ENCODE results near the gene NUP160.
"Not testable (repeated sequence)": the region's sequence is repeated elsewhere in the genome, so short reads cannot be mapped to it uniquely, and the experiment has no call there.

Gene NUP160

DNA sequence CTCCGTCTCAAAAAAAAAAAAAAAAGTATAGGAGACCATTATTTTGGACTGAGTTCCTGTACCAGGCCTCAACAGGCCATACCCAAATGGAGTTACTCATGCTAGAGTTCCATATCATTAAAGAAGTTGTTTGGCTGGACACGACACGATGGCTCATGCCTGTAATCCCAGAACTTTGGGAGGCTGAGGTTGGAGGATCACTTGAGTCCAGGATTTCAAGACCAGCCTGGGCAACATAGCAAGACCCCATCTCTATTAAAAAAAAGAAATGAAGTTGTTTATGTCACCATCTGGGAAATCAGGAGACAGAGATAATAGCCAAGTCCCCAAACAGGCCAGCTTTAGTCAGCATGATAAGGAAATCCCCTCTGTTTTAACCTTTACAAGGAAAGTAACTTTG, 74.3 kb downstream of the NUP160 start:
- H3K4me3 ChIP-seq (ENCODE audit: control insufficient read depth, low read depth, low read length), result no peak overlapping the region
- DNase-seq (ENCODE audit: low read depth), result no peak
- TF ChIP-seq, protein P1, sequence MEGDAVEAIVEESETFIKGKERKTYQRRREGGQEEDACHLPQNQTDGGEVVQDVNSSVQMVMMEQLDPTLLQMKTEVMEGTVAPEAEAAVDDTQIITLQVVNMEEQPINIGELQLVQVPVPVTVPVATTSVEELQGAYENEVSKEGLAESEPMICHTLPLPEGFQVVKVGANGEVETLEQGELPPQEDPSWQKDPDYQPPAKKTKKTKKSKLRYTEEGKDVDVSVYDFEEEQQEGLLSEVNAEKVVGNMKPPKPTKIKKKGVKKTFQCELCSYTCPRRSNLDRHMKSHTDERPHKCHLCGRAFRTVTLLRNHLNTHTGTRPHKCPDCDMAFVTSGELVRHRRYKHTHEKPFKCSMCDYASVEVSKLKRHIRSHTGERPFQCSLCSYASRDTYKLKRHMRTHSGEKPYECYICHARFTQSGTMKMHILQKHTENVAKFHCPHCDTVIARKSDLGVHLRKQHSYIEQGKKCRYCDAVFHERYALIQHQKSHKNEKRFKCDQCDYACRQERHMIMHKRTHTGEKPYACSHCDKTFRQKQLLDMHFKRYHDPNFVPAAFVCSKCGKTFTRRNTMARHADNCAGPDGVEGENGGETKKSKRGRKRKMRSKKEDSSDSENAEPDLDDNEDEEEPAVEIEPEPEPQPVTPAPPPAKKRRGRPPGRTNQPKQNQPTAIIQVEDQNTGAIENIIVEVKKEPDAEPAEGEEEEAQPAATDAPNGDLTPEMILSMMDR (conservative IDR thresholded peaks at IDR 0.05; ENCODE audit: control insufficient read depth, insufficient read depth, low read depth, low read length), result no peak

DNA sequence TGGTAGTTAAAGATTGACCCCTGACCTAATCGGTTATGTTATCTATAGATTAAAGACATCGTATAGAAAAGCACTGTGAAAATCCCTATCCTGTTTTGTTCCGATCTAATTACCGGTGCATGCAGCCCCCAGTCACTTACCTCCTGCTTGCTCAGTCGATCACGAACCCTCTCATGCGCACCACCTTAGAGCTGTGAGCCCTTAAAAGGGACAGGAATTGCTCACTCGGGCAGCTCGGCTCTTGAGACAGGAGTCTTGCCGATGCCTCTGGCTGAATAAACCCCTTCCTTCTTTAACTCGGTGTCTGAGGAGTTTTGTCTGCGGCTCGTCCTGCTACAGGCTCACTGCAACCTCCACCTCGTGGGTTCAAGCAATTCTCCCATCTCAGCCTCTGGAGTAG, 78.6 kb downstream of the NUP160 start:
- not testable (repeated sequence) for H3K4me3 ChIP-seq (ENCODE audit: control insufficient read depth, low read depth, low read length); DNase-seq (ENCODE audit: low read depth)

DNA sequence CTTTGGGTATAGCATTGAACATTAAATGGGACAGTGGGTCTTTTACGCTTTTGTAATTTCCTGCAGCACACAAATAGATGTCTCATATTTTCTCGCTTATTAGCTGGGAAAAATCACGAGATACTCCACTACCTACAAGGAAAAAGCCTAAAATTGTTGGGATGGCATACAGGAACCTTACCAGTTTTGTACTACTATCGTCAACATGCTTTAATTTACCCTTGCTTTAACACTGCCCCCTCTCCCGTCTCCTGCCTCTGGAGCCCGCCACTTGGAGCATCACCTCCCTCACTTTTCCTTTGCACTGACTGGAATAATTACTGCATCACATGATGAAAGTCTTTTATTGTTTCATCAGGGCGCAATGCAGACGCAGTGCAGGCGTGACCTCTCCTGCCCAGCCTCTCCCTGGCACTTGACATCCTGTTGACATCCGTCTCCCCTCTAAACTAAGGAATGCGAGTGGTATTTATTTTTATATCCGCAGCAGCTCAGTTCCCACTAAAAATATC, 80.0 kb downstream of the NUP160 start:
- TF ChIP-seq, protein P1 (conservative IDR thresholded peaks at IDR 0.05; ENCODE audit: control insufficient read depth, insufficient read depth, low read depth, low read length), result no peak
- peak overlapping the region; percentile 61 for H3K4me3 ChIP-seq (ENCODE audit: control insufficient read depth, low read depth, low read length)
- peak; percentile 78 for DNase-seq (ENCODE audit: low read depth)

DNA sequence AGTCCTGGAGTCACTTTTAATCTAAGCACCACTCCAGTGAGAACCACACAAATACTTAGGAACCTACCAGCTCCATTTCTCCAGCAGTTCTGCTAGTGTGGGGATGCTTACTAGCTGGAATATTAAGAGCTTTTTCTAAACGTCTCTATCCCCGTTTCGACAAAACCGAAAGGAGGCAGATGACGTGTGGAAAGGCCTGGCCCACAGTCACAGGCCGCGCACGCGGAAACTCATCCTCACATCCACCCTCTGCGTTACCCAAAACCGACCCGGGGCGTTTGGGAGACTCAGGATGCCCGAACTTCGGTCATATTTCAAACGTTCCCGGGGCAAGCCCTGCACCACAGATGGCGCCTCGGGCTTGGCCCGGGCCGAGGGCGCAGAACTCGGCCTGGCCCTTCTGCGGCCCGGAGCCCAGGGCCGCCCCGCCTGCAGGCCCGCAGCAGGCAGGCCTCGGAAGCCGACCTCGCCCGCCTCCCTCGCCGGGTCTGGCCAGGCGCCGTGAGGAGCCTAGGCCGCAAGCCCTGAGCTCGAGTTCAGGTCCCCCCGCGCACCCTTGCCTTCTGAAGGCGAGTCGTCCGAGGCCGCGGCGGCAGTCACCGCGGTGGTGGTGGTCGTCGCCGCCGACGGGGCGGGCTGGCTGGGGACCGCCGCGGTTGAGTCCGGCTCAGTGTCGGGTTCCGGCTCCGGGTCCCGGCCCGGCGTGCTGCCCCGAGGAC, 81.5 kb downstream of the NUP160 start:
- peak; percentile 65 for DNase-seq (ENCODE audit: low read depth)
- H3K4me3 ChIP-seq (ENCODE audit: control insufficient read depth, low read depth, low read length), result peak overlapping the region; percentile 92
- TF ChIP-seq, protein P1 (conservative IDR thresholded peaks at IDR 0.05; ENCODE audit: control insufficient read depth, insufficient read depth, low read depth, low read length), result no peak

DNA sequence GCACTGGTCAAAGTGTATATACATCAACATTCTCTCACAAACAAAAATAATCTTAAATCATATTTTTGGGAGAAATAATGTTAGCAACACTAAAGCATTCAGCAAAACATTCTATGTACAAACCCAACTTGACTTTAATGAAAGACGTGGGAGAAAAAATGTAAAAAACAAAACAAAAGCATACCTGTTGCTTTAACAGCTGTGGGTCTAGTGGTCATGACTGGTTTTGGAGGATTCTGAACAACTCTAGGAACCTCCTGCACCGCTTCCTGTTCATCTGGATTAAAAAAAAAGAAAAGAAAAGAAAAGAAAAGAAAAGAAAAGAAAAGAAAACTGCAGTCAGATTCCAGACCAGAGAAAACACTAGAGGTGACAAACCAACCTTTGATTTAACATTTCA, 83.1 kb downstream of the NUP160 start:
- peak overlapping the region; percentile 20 for H3K4me3 ChIP-seq (ENCODE audit: control insufficient read depth, low read depth, low read length)
- DNase-seq (ENCODE audit: low read depth), result no peak
- TF ChIP-seq, protein P1 (conservative IDR thresholded peaks at IDR 0.05; ENCODE audit: control insufficient read depth, insufficient read depth, low read depth, low read length), result no peak

DNA sequence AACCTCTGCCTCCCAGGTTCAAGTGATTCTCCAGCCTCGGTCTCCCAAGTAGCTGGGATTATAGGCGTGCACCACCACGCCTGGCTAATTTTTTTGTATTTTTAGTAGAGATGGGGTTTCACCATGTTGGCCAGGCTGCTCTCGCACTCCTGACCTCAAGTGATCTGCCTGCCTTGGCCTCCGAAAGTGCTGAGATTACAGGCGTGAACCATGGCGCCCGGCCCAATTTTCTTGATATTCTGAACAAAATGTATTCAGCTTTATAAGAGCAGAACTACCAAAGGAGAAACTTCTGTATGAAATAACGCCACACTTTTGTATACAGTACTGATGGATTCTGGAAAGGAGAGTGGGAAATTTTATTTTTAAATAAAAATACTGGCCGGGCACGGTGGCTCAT, 88.9 kb downstream of the NUP160 start:
- not testable (repeated sequence) for H3K4me3 ChIP-seq (ENCODE audit: control insufficient read depth, low read depth, low read length); DNase-seq (ENCODE audit: low read depth)

DNA sequence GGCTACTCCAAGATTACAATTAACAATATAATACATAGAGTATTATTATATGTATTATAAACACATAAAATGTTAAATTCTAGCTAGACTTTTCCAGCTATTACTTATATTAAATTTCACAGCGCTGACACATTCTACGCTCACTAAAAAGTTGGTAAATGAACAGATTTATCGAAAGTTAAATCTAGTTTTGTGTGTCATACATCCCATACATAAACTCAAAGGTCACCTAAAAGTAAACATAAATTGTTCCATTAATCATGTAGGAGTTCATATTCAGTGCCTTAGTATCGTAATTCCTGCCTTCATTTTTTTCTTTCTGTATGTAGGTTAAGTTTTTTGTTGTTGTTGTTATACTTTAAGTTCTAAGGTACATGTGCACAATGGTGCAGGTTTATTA, 91.9 kb downstream of the NUP160 start:
- no peak for DNase-seq (ENCODE audit: low read depth)
- TF ChIP-seq, protein P1 (conservative IDR thresholded peaks at IDR 0.05; ENCODE audit: control insufficient read depth, insufficient read depth, low read depth, low read length), result no peak
- H3K4me3 ChIP-seq (ENCODE audit: control insufficient read depth, low read depth, low read length), result no peak overlapping the region

DNA sequence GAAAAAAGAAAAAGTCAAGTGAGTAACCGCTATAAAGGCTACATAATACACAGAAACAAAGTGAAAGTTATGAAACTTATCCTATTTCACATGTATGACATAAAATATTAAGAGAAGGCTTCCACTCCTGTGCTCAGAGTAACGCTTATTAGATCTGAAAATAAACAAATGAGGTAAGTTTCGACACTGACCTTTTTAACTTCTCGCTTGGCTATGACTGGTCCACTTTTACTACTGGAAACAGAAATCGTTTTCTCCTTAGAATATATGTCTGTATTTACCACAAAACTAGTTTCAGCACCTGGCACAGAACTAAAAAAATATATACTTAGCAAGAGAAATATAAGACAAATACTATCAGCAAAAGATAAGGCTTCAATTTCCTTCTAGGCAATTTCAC, 97.4 kb downstream of the NUP160 start:
- DNase-seq (ENCODE audit: low read depth), result no peak
- H3K4me3 ChIP-seq (ENCODE audit: control insufficient read depth, low read depth, low read length), result no peak overlapping the region
- TF ChIP-seq, protein P1 (conservative IDR thresholded peaks at IDR 0.05; ENCODE audit: control insufficient read depth, insufficient read depth, low read depth, low read length), result no peak

DNA sequence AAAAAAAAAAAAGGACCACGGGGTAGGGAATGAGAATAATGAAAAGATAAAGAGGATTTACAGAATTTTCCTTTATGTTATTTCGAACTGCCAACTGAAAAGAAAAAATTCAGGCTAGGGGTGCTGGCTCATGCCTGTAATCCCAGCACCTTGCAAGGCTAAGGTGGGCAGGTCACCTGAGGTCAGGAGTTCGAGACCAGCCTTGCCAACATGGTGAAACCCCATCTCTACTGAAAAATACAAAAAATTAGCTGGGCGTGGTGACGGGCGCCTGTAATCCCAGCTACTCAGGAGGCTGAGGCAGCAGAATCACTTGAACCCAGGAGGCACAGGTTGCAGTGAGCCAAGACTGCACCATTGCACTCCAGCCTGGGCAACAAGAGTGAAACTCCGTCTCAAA, 105.7 kb downstream of the NUP160 start:
- not testable (repeated sequence) for H3K4me3 ChIP-seq (ENCODE audit: control insufficient read depth, low read depth, low read length); DNase-seq (ENCODE audit: low read depth)

DNA sequence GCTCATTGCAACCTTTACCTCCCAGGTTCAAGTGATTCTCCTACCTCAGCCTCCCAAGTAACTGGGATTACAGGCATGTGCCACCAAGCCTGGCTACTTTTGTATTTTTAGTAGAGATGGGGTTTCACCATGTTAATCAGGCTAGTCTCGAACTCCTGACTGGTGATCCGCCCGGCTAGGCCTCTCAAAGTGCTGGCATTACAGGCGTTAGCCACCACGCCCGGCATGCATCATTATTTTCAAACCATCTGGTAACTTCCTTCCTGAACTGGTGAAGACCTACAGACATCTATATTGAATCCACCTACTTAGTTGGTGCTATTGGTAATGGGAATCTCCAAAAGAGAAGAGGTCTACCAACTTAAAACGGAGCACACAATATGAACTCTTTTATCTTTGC, 110.3 kb downstream of the NUP160 start:
- not testable (repeated sequence) for H3K4me3 ChIP-seq (ENCODE audit: control insufficient read depth, low read depth, low read length); DNase-seq (ENCODE audit: low read depth)

All from fibroblast of mammary gland (primary cell).